NCI-H2227 (cell line): ENCODE results near the gene ANKDD1A.

ENCODE experiments used
- DNase-seq: peaks from one replicate; lab custom pipeline; 2025; ENCODE audit not compliant: unreplicated experiment; lab: John Stamatoyannopoulos, UW

The ANKDD1A gene

GRCh38 chr15:64960153-64960552, 48.5 kb downstream of the ANKDD1A start:
- no peak for DNase-seq

GRCh38 chr15:64961013-64961412, 49.3 kb downstream of the ANKDD1A start:
- no peak for DNase-seq

GRCh38 chr15:64969401-64969800, 57.7 kb downstream of the ANKDD1A start:
- no peak for DNase-seq

- no peak for DNase-seq
These were observed 59.0 kb downstream of the ANKDD1A start for GRCh38 chr15:64970698-64971097.

GRCh38 chr15:64975390-64975789, 63.7 kb downstream of the ANKDD1A start:
- DNase-seq, result no peak

GRCh38 chr15:64979252-64979710, 67.6 kb downstream of the ANKDD1A start:
- peak; percentile 70 for DNase-seq

GRCh38 chr15:64981812-64982431, 70.2 kb downstream of the ANKDD1A start:
- no peak for DNase-seq

- DNase-seq, result no peak
These were observed 70.8 kb downstream of the ANKDD1A start for GRCh38 chr15:64982472-64982871.

- no peak for DNase-seq
These were observed 73.8 kb downstream of the ANKDD1A start for GRCh38 chr15:64985366-64986033.

- no peak for DNase-seq
These were observed 75.4 kb downstream of the ANKDD1A start for GRCh38 chr15:64987136-64987535.

GRCh38 chr15:64989416-64990167, 77.9 kb downstream of the ANKDD1A start, which contains the start of gene SPG21:
Gene SPG21, minus strand, starts transcription at chr15:64989914. Its CDS starts 6,345 bp downstream, at chr15:64983569.
- DNase-seq, result peak; percentile 94

- DNase-seq, result no peak
These were observed 78.4 kb downstream of the ANKDD1A start for GRCh38 chr15:64990168-64990470.

GRCh38 chr15:64991536-64992135, 79.9 kb downstream of the ANKDD1A start:
- no peak for DNase-seq

GRCh38 chr15:64993290-64993689, 81.6 kb downstream of the ANKDD1A start:
- DNase-seq, result no peak

GRCh38 chr15:64997066-64997465, 85.4 kb downstream of the ANKDD1A start:
- DNase-seq, result no peak

- no peak for DNase-seq
These were observed 86.2 kb downstream of the ANKDD1A start for GRCh38 chr15:64997745-64998375.

GRCh38 chr15:65004993-65005392, 93.3 kb downstream of the ANKDD1A start:
- DNase-seq, result no peak

- no peak for DNase-seq
These were observed 95.2 kb downstream of the ANKDD1A start for GRCh38 chr15:65006876-65007275.
